ENCODE data around the gene FHOD3. TPM values are rescaled to one million over a fixed set of nuclear protein-coding genes. Genes with fewer than 3 reads are reported as not detected.

The FHOD3 gene
- total RNA-seq, 2 donors from 2014 or later, result 66.0 to 114 TPM

GRCh38 chr18:36488131-36488530 is 190.6 kb downstream of the FHOD3 start:
- no peaks in the 10 kb centered on the region for H3K27me3 ChIP-seq
- H3K4me3 ChIP-seq, result no peak overlapping the region
- peaks cover 0 to 24% of the 10 kb centered on the region in 2 donors for H3K4me1 ChIP-seq
- TF ChIP-seq, protein P1, sequence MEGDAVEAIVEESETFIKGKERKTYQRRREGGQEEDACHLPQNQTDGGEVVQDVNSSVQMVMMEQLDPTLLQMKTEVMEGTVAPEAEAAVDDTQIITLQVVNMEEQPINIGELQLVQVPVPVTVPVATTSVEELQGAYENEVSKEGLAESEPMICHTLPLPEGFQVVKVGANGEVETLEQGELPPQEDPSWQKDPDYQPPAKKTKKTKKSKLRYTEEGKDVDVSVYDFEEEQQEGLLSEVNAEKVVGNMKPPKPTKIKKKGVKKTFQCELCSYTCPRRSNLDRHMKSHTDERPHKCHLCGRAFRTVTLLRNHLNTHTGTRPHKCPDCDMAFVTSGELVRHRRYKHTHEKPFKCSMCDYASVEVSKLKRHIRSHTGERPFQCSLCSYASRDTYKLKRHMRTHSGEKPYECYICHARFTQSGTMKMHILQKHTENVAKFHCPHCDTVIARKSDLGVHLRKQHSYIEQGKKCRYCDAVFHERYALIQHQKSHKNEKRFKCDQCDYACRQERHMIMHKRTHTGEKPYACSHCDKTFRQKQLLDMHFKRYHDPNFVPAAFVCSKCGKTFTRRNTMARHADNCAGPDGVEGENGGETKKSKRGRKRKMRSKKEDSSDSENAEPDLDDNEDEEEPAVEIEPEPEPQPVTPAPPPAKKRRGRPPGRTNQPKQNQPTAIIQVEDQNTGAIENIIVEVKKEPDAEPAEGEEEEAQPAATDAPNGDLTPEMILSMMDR (IDR thresholded peaks at IDR 0.05), result no peak
- H3K27ac ChIP-seq, result no peak overlapping the region
- no peaks in the 10 kb centered on the region for H3K36me3 ChIP-seq
- DNase-seq (ENCODE audit: low spot score), result no peak
- no peaks in the 10 kb centered on the region for H3K9me3 ChIP-seq

- Histone ChIP-seq H3K36me3 (no peaks in the 10 kb centered on the region), H3K4me3 (no peak overlapping the region), H3K27ac (no peak overlapping the region), H3K9me3 (no peaks in the 10 kb centered on the region), H3K4me1 (peaks cover 0 to 35% of the 10 kb centered on the region in 2 donors), H3K27me3 (no peaks in the 10 kb centered on the region)
- no peak for DNase-seq (ENCODE audit: low spot score)
- TF ChIP-seq, protein P1 (IDR thresholded peaks at IDR 0.05), result no peak
Observed at GRCh38 chr18:36490897-36491296, 193.4 kb downstream of the FHOD3 start.

GRCh38 chr18:36492604-36493329 is 195.3 kb downstream of the FHOD3 start:
- H3K27ac ChIP-seq, result peak overlapping the region; percentile 47 to 51
- H3K27me3 ChIP-seq, result no peaks in the 10 kb centered on the region
- no peak overlapping the region for H3K4me3 ChIP-seq
- DNase-seq (ENCODE audit: low spot score), result no peak
- peaks cover 0 to 30% of the 10 kb centered on the region in 2 donors for H3K4me1 ChIP-seq
- no peaks in the 10 kb centered on the region for H3K36me3 ChIP-seq
- no peaks in the 10 kb centered on the region for H3K9me3 ChIP-seq
- TF ChIP-seq, protein P1 (IDR thresholded peaks at IDR 0.05), result no peak

DNA sequence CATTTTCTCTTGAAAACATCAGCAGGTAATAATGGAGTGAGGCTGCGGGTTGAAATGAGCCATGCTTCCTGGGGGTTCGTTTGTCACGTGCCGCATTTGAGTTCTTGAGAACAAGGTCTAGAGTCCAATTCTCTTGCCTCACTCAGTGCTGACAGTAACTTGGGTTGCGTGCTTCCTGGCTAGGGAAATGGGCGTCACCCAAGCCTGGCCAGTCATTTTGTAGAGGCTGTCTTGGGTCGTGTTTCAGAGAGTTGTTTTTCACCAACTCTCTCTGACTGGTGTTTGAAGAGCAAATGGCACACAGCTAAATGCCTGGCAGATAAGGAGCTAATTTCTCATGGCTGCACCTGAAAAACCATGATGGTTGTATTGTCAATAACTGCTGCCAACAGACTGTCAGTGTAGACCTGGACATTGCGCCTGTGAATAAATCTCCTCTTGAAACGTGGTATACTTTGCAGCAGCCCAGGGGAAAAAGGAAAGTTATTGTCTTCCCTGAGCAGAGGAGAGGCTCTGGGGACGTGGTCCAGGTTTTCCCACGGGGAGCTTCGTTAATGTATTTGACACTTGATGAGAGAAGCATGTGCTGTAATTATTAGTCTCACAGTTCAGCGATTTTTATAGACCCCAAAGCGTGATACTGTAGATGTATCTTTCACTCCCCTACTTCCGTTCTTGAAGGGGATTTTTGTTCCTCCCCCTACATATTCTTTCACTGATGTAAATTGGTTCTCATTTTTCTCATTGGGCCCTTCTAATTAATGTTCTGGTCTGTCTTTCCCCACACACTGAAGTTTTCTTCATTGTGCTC is 196.0 kb downstream of the FHOD3 start:
- H3K27me3 ChIP-seq, result no peaks in the 10 kb centered on the region
- H3K4me1 ChIP-seq, result peaks cover 0 to 24% of the 10 kb centered on the region in 2 donors
- TF ChIP-seq, protein P1 (IDR thresholded peaks at IDR 0.05), result no peak
- H3K27ac ChIP-seq, result peak overlapping the region; percentile 47 to 51
- H3K4me3 ChIP-seq, result no peak overlapping the region
- peak; percentile 72 for DNase-seq (ENCODE audit: low spot score)
- no peaks in the 10 kb centered on the region for H3K36me3 ChIP-seq
- no peaks in the 10 kb centered on the region for H3K9me3 ChIP-seq

DNA sequence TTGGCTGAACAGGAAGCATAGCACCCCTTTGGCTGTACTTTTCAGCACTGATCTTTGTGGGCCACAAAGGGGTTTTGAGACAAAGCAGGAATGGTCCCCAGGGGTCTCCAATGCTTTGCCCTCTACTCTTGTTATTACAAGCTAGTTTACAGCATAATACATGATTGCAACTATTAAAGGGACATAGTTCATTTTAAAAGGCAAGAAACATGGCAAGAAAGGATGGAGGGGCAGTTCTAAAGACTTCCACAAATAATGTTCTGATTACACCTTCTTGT is 196.6 kb downstream of the FHOD3 start:
- Histone ChIP-seq H3K9me3 (no peaks in the 10 kb centered on the region), H3K4me1 (peaks cover 0 to 24% of the 10 kb centered on the region in 2 donors), H3K27ac (peak overlapping the region; percentile 47 to 51), H3K27me3 (no peaks in the 10 kb centered on the region), H3K36me3 (no peaks in the 10 kb centered on the region), H3K4me3 (no peak overlapping the region)
- TF ChIP-seq, protein P1 (IDR thresholded peaks at IDR 0.05), result no peak
- no peak for DNase-seq (ENCODE audit: low spot score)

Measured in right atrium auricular region (tissue), 2 donors.